Endothelial cell (in vitro differentiated cells): Measurements from ENCODE around the gene NPIPB9. TPM values are rescaled to one million over a fixed set of nuclear protein-coding genes. Genes with fewer than 3 reads are reported as not detected.
"Not testable (repeated sequence)": the region's sequence is repeated elsewhere in the genome, so short reads cannot be mapped to it uniquely, and the experiment has no call there.

Source experiments
- DNase-seq: peaks from one replicate; pipeline ENCODE4 v3.0.0; 2021; ENCODE audit warnings: low spot score
- H3K27ac Mint-ChIP-seq: one replicate; pipeline ENCODE4 v1.8.0; 2021; ENCODE audit warnings: mixed read lengths, inconsistent platforms; ENCODE audit not compliant: unreplicated experiment
- H3K27me3 Mint-ChIP-seq: one replicate; pipeline ENCODE4 v1.8.0; 2021; ENCODE audit warnings: mild to moderate bottlenecking, moderate library complexity, mixed read lengths, inconsistent platforms; ENCODE audit not compliant: unreplicated experiment
- H3K36me3 Mint-ChIP-seq: one replicate; pipeline ENCODE4 v1.8.0; 2021; ENCODE audit warnings: mild to moderate bottlenecking, low read depth, mixed read lengths, inconsistent platforms; ENCODE audit not compliant: unreplicated experiment
- H3K4me1 Mint-ChIP-seq: one replicate; pipeline ENCODE4 v1.8.0; 2021; ENCODE audit warnings: mild to moderate bottlenecking, mixed read lengths, inconsistent platforms; ENCODE audit not compliant: unreplicated experiment
- H3K4me3 Mint-ChIP-seq: one replicate; pipeline ENCODE4 v1.8.0; 2021; ENCODE audit warnings: mild to moderate bottlenecking, mixed read lengths, inconsistent platforms; ENCODE audit not compliant: unreplicated experiment
- H3K9me3 Mint-ChIP-seq: one replicate; pipeline ENCODE4 v1.8.0; 2021; ENCODE audit warnings: mixed read lengths, inconsistent platforms; ENCODE audit not compliant: unreplicated experiment
- total RNA-seq: library from RNA; stranded (reverse); fragmentation: NEBNext Ultra II Directional; extraction: Animal tissue kit (Norgen Biotek cat#: 25700); gene quantifications from one replicate; pipeline ENCODE4 v1.2.1, GENCODE V29; 2021; ENCODE audit not compliant: unreplicated experiment
- TF ChIP-seq, protein P1 (sequence below): fragments of 200-600 bp; sonication (generic); IDR thresholded peaks from one replicate; pipeline ENCODE4 v1.5.0; 2021; ENCODE audit warnings: antibody characterized with exemption; ENCODE audit not compliant: unreplicated experiment

NPIPB9 gene
- total RNA-seq, 1 donor from 2014 or later: 1.2 TPM

DNA sequence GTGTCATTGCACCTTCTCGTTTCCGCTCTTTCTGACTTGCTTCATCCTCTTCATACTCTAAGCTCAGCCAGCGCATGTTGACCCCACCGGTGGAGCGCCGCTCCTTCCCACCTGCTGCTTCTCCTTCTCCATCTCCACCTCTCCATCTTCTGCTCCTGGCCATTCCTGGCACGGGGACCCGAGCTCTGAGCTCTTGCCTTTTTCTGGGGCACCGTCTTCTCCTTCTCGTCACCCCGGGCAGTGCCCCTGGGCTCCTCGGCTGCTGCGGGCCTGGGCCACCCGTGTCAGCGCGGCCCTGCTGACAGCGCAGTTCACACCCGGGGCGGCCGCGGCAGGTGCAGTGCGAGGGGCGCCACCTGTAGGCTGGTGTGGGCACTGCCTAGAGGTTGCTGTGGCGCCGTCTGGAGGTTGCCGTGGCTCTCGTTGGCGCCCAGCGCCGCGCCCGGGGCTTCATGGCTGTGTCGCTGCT lies 1.6 kb upstream of the NPIPB9 start:
- not testable (repeated sequence) for H3K36me3 Mint-ChIP-seq, H3K9me3 Mint-ChIP-seq, H3K27ac Mint-ChIP-seq, H3K27me3 Mint-ChIP-seq, H3K4me1 Mint-ChIP-seq, H3K4me3 Mint-ChIP-seq
- DNase-seq: peak; percentile 25
- TF ChIP-seq, protein P1, sequence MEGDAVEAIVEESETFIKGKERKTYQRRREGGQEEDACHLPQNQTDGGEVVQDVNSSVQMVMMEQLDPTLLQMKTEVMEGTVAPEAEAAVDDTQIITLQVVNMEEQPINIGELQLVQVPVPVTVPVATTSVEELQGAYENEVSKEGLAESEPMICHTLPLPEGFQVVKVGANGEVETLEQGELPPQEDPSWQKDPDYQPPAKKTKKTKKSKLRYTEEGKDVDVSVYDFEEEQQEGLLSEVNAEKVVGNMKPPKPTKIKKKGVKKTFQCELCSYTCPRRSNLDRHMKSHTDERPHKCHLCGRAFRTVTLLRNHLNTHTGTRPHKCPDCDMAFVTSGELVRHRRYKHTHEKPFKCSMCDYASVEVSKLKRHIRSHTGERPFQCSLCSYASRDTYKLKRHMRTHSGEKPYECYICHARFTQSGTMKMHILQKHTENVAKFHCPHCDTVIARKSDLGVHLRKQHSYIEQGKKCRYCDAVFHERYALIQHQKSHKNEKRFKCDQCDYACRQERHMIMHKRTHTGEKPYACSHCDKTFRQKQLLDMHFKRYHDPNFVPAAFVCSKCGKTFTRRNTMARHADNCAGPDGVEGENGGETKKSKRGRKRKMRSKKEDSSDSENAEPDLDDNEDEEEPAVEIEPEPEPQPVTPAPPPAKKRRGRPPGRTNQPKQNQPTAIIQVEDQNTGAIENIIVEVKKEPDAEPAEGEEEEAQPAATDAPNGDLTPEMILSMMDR: peak; percentile 45

- not testable (repeated sequence) for H3K36me3 Mint-ChIP-seq, DNase-seq, H3K4me3 Mint-ChIP-seq, H3K27me3 Mint-ChIP-seq, H3K9me3 Mint-ChIP-seq, H3K27ac Mint-ChIP-seq, H3K4me1 Mint-ChIP-seq
Observed at GRCh38 chr16:28750469-28751067, 1.0 kb upstream of the NPIPB9 start.

DNA sequence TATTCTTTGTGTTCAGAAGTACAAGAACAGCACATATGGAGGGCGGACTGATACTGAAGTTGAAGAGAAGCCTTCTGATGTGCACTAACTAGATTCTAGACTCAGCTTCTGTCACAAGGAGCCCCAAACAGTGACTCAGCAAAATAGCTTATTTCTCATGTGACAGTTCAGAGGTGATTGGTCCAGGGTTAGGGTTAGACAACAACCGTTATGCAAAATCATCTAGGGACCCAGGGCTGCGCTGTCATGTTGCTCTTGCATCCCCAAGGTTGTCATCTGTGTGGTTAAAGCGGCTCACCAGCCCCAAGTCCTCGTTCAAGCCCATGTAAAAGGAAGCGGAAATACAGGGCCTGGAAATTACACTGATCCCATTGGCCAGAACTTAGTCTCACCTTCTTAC lies 30.1 kb downstream of the NPIPB9 start:
- not testable (repeated sequence) for H3K4me1 Mint-ChIP-seq, DNase-seq, H3K27me3 Mint-ChIP-seq, H3K36me3 Mint-ChIP-seq, H3K27ac Mint-ChIP-seq, H3K4me3 Mint-ChIP-seq, H3K9me3 Mint-ChIP-seq

DNA sequence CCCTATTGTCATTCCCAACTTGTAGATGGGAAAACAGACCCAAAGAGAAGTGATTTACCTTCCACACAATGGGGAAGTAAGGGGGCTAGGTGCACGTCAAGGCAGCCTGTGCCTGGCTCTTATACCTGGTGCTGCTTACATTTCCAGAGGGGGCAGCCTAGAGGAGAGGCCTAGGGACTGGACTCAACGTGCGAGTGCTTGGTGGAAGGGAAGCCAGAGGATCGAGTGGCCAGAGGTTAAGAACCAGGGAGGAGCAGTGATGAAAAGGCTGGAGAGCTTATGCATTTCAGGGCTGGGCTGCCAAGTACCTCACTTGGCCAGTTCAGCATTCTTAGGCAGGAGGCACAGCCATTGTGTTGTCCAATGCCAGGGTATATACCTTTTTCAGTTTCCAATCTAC lies 30.8 kb downstream of the NPIPB9 start:
- not testable (repeated sequence) for H3K9me3 Mint-ChIP-seq, H3K27ac Mint-ChIP-seq, H3K4me1 Mint-ChIP-seq, H3K36me3 Mint-ChIP-seq, H3K27me3 Mint-ChIP-seq, H3K4me3 Mint-ChIP-seq, DNase-seq

DNA sequence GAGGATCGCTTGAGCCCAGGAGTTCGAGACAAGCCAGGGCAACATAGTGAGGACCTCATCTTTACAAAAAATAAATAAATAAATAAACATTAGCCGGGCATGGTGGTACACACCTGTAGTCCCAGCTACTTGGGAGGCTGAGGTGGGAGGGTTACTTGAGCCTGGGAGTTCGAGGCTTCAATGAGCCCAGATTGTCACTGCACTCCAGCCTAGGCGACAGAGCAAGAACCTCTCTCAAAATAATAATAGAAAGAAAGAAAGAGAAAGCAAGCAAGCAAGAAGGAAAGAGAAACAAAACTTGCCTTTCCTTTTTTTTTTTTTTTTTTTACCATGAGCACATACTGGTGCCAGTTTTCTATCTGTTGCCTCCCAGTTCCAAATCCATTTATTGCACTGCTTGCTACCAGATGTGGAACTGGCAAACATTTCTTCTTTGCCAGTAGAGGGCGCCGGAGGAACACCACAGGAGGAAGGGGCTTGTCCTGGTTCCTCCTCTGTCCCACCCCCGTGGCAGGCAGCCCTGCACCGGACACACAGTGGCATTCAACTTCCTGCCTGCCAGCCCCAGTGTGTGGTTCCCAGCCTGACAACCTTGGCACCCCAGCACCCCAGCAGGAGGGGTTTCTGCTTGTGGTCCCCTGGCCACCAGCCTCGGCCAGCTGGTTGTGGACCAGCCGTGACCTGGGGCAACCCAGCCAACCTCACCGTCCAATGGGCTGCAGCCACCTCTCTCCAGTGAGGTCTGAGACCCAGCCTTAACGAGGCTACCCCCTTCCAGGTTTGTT lies 50.8 kb downstream of the NPIPB9 start:
- not testable (repeated sequence) for H3K4me3 Mint-ChIP-seq, H3K27me3 Mint-ChIP-seq, DNase-seq, H3K4me1 Mint-ChIP-seq, H3K27ac Mint-ChIP-seq, H3K9me3 Mint-ChIP-seq, H3K36me3 Mint-ChIP-seq

DNA sequence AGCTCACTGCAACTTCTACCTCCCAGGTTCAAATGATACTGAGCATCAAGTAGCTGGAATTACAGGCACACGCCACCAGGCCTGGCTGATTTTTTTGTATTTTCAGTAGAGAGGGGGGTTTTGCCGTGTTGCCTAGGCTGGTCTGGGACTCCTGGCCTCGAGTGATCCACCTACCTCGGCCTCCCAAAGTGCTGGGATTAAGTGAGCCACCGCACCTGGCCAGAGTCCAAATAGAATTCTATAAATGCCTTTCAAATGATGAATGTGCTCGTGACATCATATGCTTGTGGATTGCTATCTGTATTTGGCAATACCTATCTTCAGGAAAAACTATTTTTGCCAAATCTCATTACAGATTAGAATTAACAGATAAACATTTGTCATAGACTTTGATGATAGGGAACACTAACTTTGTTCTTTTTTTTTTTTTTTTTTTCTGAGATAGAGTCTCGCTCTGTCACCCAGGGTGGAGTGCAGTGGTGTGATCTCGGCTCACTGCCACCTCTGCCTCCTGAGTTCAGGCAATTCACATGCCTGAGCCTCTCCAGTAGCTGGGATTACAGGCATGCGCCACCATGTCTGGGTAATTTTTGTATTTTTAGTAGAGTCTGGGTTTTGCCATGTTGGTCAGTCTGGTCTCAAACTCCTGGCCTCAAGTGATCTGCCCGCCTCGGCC lies 56.0 kb downstream of the NPIPB9 start:
- H3K9me3 Mint-ChIP-seq, H3K4me1 Mint-ChIP-seq, H3K27ac Mint-ChIP-seq, DNase-seq, H3K27me3 Mint-ChIP-seq, H3K4me3 Mint-ChIP-seq, H3K36me3 Mint-ChIP-seq: not testable (repeated sequence)

- H3K4me3 Mint-ChIP-seq: no peak overlapping the region
- peaks cover 10% of the 10 kb centered on the region for H3K36me3 Mint-ChIP-seq
- peaks cover 10% of the 10 kb centered on the region for H3K4me1 Mint-ChIP-seq
- DNase-seq: no peak
- H3K27me3 Mint-ChIP-seq: peaks cover 16% of the 10 kb centered on the region
- TF ChIP-seq, protein P1: no peak
- no peak overlapping the region for H3K27ac Mint-ChIP-seq
- no peaks in the 10 kb centered on the region for H3K9me3 Mint-ChIP-seq
Observed at GRCh38 chr16:28820016-28820415, 68.4 kb downstream of the NPIPB9 start.

DNA sequence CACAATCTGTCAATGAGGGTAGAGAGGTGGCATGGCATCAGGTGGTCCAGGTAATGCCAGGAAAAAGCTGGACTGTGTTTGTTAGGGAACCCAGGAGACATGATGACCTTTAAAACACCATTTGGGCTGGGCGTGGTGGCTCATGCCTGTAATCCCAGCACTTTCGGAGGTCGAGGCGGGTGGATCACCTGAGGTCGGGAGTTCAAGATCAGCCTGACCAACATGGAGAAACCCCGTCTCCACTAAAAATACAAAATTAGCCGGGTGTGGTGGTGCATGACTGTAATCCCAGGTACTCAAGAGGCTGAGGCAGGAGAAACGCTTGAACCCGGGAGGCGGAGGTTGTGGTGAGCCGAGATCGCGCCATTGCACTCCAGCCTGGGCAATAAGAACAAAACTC lies 69.0 kb downstream of the NPIPB9 start:
- Mint-ChIP-seq H3K4me3 (peak overlapping the region; percentile 2), H3K27me3 (peaks cover 16% of the 10 kb centered on the region), H3K36me3 (peaks cover 10% of the 10 kb centered on the region), H3K4me1 (peaks cover 10% of the 10 kb centered on the region)
- DNase-seq, H3K9me3 Mint-ChIP-seq, H3K27ac Mint-ChIP-seq: not testable (repeated sequence)
